Activated CD4-positive, alpha-beta T cell treated with anti-CD3 and anti-CD28 coated beads, Interleukin-2, amount 50 U/mL, for 4 hours (primary cell): Measurements from ENCODE around the gene IL9.

Experiments used
- DNase-seq, 2 experiments: peaks; one replicate each; pipeline ENCODE4 v3.0.0-alpha.2; 2020

The IL9 gene

DNA sequence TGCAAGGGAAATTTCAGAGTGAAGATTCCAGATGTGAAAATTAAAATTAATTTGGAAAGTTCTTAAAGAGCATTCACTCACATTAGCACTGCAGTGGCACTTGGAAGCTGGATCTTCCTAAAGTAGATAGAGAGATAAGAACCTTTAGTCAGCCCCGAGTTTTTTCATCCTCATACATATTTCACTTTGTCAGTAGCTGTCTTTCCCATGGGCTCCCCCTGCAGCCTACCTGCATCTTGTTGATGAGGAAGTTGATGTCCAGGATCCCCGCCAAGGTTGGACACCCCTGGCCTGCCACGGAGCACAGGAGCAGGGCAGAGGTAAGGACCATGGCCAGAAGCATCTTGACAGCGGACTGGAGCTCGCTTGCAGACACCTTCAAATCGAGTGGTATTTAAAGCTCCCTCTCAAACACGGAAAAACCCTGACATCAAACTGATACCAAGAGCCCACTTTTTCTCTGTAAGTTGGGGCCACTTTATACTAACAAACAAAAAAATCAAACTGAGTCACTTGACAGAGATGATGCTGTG is at the start of gene IL9:
Gene IL9, minus strand, starts transcription at position 368 of the 533 bp plus-strand sequence. Its CDS starts 25 bp downstream, at position 343.
- DNase-seq: no peak

GRCh38 chr5:135944967-135945560 is 49.4 kb upstream of the IL9 start:
- no peak for DNase-seq

- DNase-seq: no peak
Observed at GRCh38 chr5:135944564-135944963, 48.9 kb upstream of the IL9 start.

- no peak for DNase-seq
Observed at GRCh38 chr5:135942202-135942771, 46.6 kb upstream of the IL9 start.

DNA sequence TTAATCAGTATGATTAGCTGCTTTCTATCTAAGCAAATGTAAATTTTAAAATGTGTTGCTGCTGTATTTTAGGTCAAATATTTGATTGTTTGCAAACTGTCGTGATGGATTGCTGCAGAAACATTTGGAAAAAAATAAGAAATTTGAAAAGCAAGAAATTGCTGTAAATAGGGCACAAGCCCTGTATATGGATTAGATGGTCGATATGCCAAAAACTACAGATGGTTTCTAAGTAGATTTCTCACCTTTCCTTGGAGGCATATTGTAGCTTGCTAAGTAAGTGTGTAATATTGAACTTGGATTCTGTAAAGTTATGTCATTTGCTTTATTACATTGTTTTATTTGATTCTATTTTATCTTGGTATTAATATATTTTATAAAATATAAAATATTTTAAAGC is 46.1 kb upstream of the IL9 start:
- no peak for DNase-seq

DNA sequence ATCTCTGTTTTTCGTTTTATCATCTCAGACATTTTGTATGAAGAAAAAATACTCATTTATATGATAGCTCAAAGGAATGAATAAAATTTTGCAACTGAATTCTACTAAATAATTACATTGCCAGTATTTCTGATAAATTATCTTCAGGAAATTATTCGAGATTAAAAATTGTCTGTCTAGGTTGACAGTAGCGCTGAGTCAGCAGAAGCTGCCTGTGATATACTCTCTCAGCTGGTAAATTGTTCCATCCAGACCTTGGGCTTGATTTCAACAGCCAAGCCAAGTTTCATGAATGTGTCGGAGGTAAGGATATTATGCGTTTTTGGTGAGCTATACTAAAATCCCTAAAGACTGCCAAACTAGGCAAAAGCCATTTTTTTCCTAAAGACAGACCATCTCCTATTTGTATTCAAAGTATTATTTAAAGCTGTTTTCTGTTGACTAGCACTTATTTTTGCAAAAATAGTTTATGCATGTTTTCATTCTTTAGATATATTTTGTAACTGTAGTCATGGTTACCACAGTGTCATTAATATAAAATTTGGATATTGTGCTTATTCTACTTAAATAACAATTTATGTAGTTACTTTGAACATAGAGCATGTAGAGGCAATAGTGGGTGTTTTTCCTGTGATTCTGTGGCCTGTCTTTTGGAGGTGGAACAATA is 41.7 kb upstream of the IL9 start:
- DNase-seq: no peak

GRCh38 chr5:135934939-135935338 is 39.3 kb upstream of the IL9 start:
- no peak for DNase-seq

DNA sequence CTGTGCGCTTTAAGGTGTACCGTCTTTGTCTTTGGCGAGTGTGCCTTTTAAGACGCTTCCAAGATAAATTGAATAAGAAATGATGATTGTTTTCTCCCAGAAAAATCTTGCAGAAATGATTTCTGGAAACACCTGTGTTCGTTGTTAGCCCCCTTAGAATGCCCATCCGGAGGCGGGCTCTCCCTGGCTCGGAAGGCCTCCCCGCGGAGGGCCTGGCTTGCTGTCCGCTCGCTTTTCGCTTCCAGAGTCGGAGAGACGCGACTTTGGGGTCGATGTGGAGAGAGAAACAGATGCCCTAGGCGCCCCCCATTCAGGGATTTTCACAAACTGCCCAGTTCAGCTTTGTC is 35.3 kb upstream of the IL9 start:
- DNase-seq: no peak

GRCh38 chr5:135930029-135930948 is 34.6 kb upstream of the IL9 start:
- DNase-seq: no peak

DNA sequence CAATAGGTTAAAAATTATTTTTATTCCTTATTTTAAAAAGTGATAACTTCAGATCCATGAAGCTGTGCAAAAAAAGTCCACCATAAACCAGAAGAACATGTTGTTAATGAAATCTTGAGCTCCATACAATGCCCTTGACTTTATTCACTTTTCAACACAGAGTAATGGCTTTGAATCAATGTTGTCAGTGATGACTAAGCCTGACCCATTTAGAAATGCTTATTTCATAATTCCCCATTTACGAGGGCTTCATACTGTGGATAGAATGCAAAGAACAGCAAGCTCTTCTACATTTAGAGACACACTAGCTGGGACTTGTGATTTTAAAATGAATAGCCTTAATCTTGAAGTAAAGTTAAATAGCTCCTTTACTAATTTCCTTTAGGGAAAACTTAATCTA is 25.7 kb upstream of the IL9 start:
- DNase-seq: no peak

- no peak for DNase-seq
Observed at GRCh38 chr5:135920199-135920598, 24.6 kb upstream of the IL9 start.

GRCh38 chr5:135916638-135917263 is 21.1 kb upstream of the IL9 start:
- DNase-seq: no peak

- DNase-seq: no peak
Observed at GRCh38 chr5:135915466-135916001, 19.9 kb upstream of the IL9 start.

DNA sequence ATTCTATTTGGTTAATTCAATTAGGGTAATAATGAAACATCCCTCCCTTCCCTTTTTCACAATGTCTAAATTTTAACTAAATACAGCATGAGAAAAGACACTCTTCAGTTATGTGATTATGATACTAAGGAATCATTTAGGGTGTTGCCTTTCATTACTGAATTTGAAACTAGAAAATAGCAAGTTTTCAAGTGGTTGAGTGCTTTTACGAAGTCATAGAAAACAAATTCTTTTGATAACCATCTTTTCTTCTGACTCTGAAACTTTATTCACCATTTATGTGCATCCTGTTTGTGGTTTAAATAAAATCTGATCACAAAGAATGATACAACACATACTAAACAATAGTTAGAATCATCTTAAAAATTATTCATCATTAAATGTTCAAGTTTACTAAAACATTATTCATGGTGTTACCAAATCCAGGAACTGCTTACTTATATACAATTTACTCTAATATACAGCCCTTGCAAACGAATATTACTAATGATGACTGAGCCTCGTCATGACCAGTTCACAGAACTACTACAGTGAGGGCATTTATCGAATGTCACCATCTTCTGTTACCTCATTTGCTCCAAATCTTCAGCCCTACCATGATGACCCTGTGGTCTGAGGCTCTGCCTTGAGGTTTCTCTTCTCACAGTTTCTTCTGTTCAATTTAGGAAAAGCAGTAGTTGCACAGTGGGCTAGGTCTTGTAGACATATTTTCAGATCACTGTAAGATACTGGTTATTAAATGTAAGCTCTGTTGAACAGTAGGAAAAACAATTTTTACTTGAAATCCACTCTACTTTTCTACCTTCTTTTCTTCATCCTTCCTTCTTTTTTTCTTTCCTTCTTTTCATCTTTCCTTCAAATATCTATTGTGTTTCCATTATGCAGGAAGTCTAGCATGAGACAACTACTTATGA is 18.3 kb upstream of the IL9 start:
- no peak for DNase-seq

GRCh38 chr5:135905144-135905543 is 9.5 kb upstream of the IL9 start:
- no peak for DNase-seq

- no peak for DNase-seq
Observed at GRCh38 chr5:135901633-135902032, 6.0 kb upstream of the IL9 start.

- no peak for DNase-seq
Observed at GRCh38 chr5:135900276-135900675, 4.6 kb upstream of the IL9 start.

DNA sequence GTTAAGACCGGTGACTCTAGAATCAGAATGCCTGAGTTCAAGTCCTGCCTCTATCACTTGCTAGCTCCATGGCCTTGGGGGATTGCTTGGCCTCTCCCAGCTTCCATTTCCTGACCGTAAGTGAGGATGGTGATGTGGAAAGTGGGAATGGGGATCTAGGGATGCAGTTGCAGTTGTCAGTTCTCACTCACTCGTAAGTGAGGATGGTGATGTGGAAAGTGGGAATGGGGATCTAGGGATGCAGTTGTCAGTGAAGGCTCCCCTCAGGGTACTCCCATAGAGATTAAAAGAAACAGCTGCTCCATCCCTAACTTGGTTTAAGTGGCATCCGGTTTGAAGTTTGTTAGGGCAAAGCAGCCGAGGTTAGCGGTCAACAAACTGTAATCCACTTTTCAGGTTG is 3.0 kb upstream of the IL9 start:
- no peak for DNase-seq

GRCh38 chr5:135894789-135895188 is 852 bp downstream of the IL9 start:
- DNase-seq: no peak

DNA sequence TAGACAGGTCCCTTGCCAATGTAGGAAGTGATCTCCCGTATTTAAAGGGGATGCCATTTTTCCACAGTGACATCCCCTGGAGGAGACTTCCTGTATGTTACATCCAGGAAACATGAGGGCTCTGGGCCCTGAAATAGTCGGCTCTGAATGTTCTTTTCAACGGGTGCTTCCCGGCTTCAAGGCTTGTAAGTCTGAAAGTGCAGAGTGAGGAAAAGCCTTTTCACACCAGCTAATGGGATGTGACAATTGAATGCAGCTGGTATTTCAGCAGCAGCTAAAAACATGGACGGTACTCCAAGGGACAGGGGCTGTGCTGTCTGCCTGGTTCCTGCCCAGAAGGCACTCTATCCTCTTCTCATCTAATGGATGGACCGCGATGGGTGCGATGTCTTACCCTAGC is 1.4 kb downstream of the IL9 start:
- no peak for DNase-seq

DNA sequence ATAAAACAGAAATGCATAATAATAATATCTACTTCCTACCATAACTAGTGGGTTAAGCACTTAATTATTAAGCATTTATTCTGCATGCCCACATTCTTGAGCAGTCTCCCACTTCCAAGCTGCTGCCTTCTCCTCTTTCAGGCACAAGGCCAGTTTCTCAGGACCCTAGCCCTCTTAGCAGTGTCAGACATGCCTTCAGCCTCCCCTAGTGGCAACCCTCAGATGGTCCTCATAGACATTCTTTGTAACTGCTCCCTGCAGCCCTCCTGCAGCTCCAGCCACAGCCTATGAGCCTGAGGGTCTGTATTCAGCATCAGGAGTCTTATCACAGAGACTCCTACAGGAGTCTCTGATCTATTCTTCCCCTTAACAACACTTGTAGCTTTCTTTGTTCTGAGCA is 3.9 kb downstream of the IL9 start:
- no peak for DNase-seq

- DNase-seq: no peak
Observed at GRCh38 chr5:135891268-135891667, 4.4 kb downstream of the IL9 start.
